Measurements from ENCODE around the gene PODNL1.
"Not testable (repeated sequence)": the region's sequence is repeated elsewhere in the genome, so short reads cannot be mapped to it uniquely, and the experiment has no call there.

PODNL1 gene

GRCh38 chr19:13968383-13968935 lies 30.2 kb upstream of the PODNL1 start:
- no peak overlapping the region for H2AFZ ChIP-seq (ENCODE audit: insufficient read depth, low read length, poor library complexity)
- no peak overlapping the region for H4K12ac ChIP-seq (ENCODE audit: low read depth, low read length)
- H2AK5ac ChIP-seq (ENCODE audit: low read length) = no peak overlapping the region
- no peak overlapping the region for H3K18ac ChIP-seq (ENCODE audit: low read length)
- H3K27me3 ChIP-seq (ENCODE audit: insufficient read depth, low read length) = no peaks in the 10 kb centered on the region
- H3K79me1 ChIP-seq (ENCODE audit: low read length) = no peaks in the 10 kb centered on the region
- H3K23ac ChIP-seq (ENCODE audit: low read length) = no peak overlapping the region
- peaks cover 7% of the 10 kb centered on the region for H3K9me3 ChIP-seq (ENCODE audit: insufficient read depth, low read depth, low read length)
- no peak overlapping the region for H4K8ac ChIP-seq (ENCODE audit: low read depth, low read length)
- no peak overlapping the region for H3K27ac ChIP-seq (ENCODE audit: low read depth, low read length)
- no CpG with 5 or more reads among the region's 22 CpGs for WGBS (ENCODE audit: extremely low coverage, insufficient coverage, insufficient read length)
- H2BK120ac ChIP-seq (ENCODE audit: insufficient read depth, low read length, poor library complexity) = no peak overlapping the region
- H4K91ac ChIP-seq (ENCODE audit: low read depth, low read length) = no peak overlapping the region
- no peak for DNase-seq
- no peak overlapping the region for H2BK12ac ChIP-seq (ENCODE audit: low read length)
- no peak overlapping the region for H3K9ac ChIP-seq (ENCODE audit: low read length)
- H3K4me3 ChIP-seq (ENCODE audit: low read depth, low read length) = no peak overlapping the region
- H3K4me2 ChIP-seq (ENCODE audit: low read length) = no peak overlapping the region
- H2BK5ac ChIP-seq (ENCODE audit: low read depth, low read length, poor library complexity) = no peak overlapping the region
- H3K14ac ChIP-seq (ENCODE audit: low read length) = no peak overlapping the region
- H3K79me2 ChIP-seq (ENCODE audit: control insufficient read depth, insufficient read depth, low read length, poor library complexity) = no peaks in the 10 kb centered on the region
- H3K36me3 ChIP-seq (ENCODE audit: control insufficient read depth in 1 of 2, insufficient read depth in 2 of 2, low read length in 2 of 2) = peaks cover 67 to 69% of the 10 kb centered on the region in 2 experiments
- H3K4ac ChIP-seq (ENCODE audit: low read depth, low read length) = no peak overlapping the region
- no peaks in the 10 kb centered on the region for H3K4me1 ChIP-seq (ENCODE audit: control insufficient read depth in 1 of 2, insufficient read depth in 2 of 2, low read length in 2 of 2)

DNA sequence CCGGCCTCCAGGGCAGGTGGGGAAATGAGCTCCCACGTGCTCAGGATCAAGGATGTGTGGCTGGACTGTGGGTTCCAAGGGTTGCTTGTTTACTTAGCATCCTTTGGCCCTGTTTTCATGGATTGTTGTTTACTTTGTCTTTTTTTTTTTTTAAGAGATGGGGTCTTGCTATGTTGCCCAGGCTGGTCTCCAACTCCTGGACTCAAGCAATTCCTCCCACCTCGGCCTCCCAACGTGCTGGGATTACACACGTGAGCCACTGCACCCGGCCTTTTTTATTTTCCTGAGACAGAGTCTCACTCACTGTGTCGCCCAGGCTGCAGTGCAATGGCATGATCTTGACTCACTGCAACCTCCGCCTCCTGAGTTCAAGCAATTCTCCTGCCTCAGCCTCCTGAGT lies 29.0 kb upstream of the PODNL1 start:
- not testable (repeated sequence) for H3K4me2 ChIP-seq (ENCODE audit: low read length); H3K27ac ChIP-seq (ENCODE audit: low read depth, low read length); H2BK12ac ChIP-seq (ENCODE audit: low read length); H2AK5ac ChIP-seq (ENCODE audit: low read length); DNase-seq; H3K14ac ChIP-seq (ENCODE audit: low read length); H3K9me3 ChIP-seq (ENCODE audit: insufficient read depth, low read depth, low read length); H3K79me1 ChIP-seq (ENCODE audit: low read length); H2BK120ac ChIP-seq (ENCODE audit: insufficient read depth, low read length, poor library complexity); H3K4me3 ChIP-seq (ENCODE audit: low read depth, low read length); H4K12ac ChIP-seq (ENCODE audit: low read depth, low read length); H3K27me3 ChIP-seq (ENCODE audit: insufficient read depth, low read length); H2BK5ac ChIP-seq (ENCODE audit: low read depth, low read length, poor library complexity); H3K4ac ChIP-seq (ENCODE audit: low read depth, low read length); H3K18ac ChIP-seq (ENCODE audit: low read length); H4K91ac ChIP-seq (ENCODE audit: low read depth, low read length); H3K79me2 ChIP-seq (ENCODE audit: control insufficient read depth, insufficient read depth, low read length, poor library complexity); H2AFZ ChIP-seq (ENCODE audit: insufficient read depth, low read length, poor library complexity); H3K4me1 ChIP-seq (ENCODE audit: control insufficient read depth in 1 of 2, insufficient read depth in 2 of 2, low read length in 2 of 2); H3K23ac ChIP-seq (ENCODE audit: low read length); H4K8ac ChIP-seq (ENCODE audit: low read depth, low read length)
- Histone ChIP-seq H3K9ac (ENCODE audit: low read length) (peak overlapping the region; percentile 22), H3K36me3 (ENCODE audit: control insufficient read depth in 1 of 2, insufficient read depth in 2 of 2, low read length in 2 of 2) (peaks cover 64 to 66% of the 10 kb centered on the region in 2 experiments)
- WGBS (ENCODE audit: extremely low coverage, insufficient coverage, insufficient read length) = no CpG with 5 or more reads among the region's 8 CpGs

DNA sequence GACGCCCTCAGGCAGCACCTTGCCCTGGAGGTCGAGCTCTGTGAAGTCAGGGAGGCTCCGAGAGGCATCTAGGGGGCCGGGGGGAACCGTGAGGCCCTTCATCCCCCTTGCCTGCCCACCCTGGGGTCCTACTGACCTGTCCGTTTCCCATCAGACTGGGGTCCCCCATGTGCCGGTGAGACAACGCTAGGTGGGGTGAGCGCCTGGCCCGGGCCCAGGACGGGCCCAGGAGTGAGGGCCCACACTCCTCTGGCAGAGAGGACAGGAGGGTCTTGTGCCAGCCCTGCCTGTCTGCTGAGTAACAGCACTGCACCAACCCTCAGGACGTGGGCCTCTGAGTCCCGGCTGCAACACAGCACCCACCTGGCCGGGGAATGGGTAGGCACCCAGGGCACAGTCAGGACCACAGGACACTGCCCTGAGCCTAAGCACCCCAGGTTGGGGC lies 28.5 kb upstream of the PODNL1 start:
- H3K27ac ChIP-seq (ENCODE audit: low read depth, low read length) = no peak overlapping the region
- H3K23ac ChIP-seq (ENCODE audit: low read length) = no peak overlapping the region
- no peak overlapping the region for H3K18ac ChIP-seq (ENCODE audit: low read length)
- H2BK5ac ChIP-seq (ENCODE audit: low read depth, low read length, poor library complexity) = no peak overlapping the region
- WGBS (ENCODE audit: extremely low coverage, insufficient coverage, insufficient read length) = no CpG with 5 or more reads among the region's 14 CpGs
- H3K14ac ChIP-seq (ENCODE audit: low read length) = no peak overlapping the region
- no peak overlapping the region for H3K4ac ChIP-seq (ENCODE audit: low read depth, low read length)
- no peaks in the 10 kb centered on the region for H3K4me1 ChIP-seq (ENCODE audit: control insufficient read depth in 1 of 2, insufficient read depth in 2 of 2, low read length in 2 of 2)
- H3K36me3 ChIP-seq (ENCODE audit: control insufficient read depth in 1 of 2, insufficient read depth in 2 of 2, low read length in 2 of 2) = peaks cover 68 to 70% of the 10 kb centered on the region in 2 experiments
- H3K4me3 ChIP-seq (ENCODE audit: low read depth, low read length) = no peak overlapping the region
- peaks cover 7% of the 10 kb centered on the region for H3K9me3 ChIP-seq (ENCODE audit: insufficient read depth, low read depth, low read length)
- no peak overlapping the region for H2AFZ ChIP-seq (ENCODE audit: insufficient read depth, low read length, poor library complexity)
- H4K12ac ChIP-seq (ENCODE audit: low read depth, low read length) = no peak overlapping the region
- no peaks in the 10 kb centered on the region for H3K79me2 ChIP-seq (ENCODE audit: control insufficient read depth, insufficient read depth, low read length, poor library complexity)
- no peak overlapping the region for H2BK120ac ChIP-seq (ENCODE audit: insufficient read depth, low read length, poor library complexity)
- no peaks in the 10 kb centered on the region for H3K27me3 ChIP-seq (ENCODE audit: insufficient read depth, low read length)
- H4K91ac ChIP-seq (ENCODE audit: low read depth, low read length) = no peak overlapping the region
- DNase-seq = no peak
- no peaks in the 10 kb centered on the region for H3K79me1 ChIP-seq (ENCODE audit: low read length)
- no peak overlapping the region for H2AK5ac ChIP-seq (ENCODE audit: low read length)
- peak overlapping the region; percentile 22 for H3K9ac ChIP-seq (ENCODE audit: low read length)
- H4K8ac ChIP-seq (ENCODE audit: low read depth, low read length) = no peak overlapping the region
- no peak overlapping the region for H2BK12ac ChIP-seq (ENCODE audit: low read length)
- no peak overlapping the region for H3K4me2 ChIP-seq (ENCODE audit: low read length)

DNA sequence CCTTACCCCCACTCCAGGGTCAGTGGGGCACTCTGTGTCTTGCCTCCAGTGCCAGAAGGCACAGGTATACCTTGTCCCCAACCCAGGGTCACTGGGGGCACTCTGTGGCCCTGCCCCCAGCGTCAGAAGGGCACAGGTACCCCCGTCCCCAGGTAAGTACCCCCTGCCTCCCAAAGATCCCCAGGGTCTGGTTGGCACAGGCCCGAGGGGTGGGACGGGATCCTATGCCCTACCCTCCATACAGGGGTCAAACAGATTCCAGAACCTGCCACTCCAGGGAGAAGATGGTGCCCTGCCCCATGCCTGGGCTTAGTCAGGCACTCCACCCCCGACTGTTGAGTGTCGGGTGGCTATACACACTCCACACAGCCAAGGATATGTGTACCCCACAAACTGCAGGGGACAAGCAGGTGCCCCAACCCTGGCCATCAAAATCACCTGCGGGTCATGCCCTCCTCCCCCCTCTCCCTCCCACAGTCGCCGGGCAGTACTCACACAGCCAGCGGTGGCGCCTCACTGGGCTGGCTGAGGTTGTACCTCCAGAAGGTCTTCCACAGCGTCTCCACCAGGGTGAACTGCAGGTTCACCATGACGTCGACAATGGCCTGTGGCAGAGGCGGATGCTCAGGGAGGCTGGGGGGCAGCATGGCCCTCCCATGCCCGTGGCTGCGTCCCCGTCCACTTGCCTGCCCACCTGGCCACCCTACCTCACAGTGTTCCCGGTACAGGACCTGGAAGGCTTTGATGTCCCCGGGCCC lies 27.9 kb upstream of the PODNL1 start:
- no peaks in the 10 kb centered on the region for H3K27me3 ChIP-seq (ENCODE audit: insufficient read depth, low read length)
- H3K27ac ChIP-seq (ENCODE audit: low read depth, low read length) = no peak overlapping the region
- H2BK5ac ChIP-seq (ENCODE audit: low read depth, low read length, poor library complexity) = no peak overlapping the region
- no peak overlapping the region for H3K14ac ChIP-seq (ENCODE audit: low read length)
- no peak overlapping the region for H2BK12ac ChIP-seq (ENCODE audit: low read length)
- peaks cover 7% of the 10 kb centered on the region for H3K9me3 ChIP-seq (ENCODE audit: insufficient read depth, low read depth, low read length)
- H3K4me3 ChIP-seq (ENCODE audit: low read depth, low read length) = no peak overlapping the region
- H3K9ac ChIP-seq (ENCODE audit: low read length) = no peak overlapping the region
- no peaks in the 10 kb centered on the region for H3K79me2 ChIP-seq (ENCODE audit: control insufficient read depth, insufficient read depth, low read length, poor library complexity)
- H3K79me1 ChIP-seq (ENCODE audit: low read length) = no peaks in the 10 kb centered on the region
- H3K4me1 ChIP-seq (ENCODE audit: control insufficient read depth in 1 of 2, insufficient read depth in 2 of 2, low read length in 2 of 2) = no peaks in the 10 kb centered on the region
- H3K36me3 ChIP-seq (ENCODE audit: control insufficient read depth in 1 of 2, insufficient read depth in 2 of 2, low read length in 2 of 2) = peaks cover 69 to 75% of the 10 kb centered on the region in 2 experiments
- no peak overlapping the region for H2BK120ac ChIP-seq (ENCODE audit: insufficient read depth, low read length, poor library complexity)
- no peak overlapping the region for H2AFZ ChIP-seq (ENCODE audit: insufficient read depth, low read length, poor library complexity)
- H4K12ac ChIP-seq (ENCODE audit: low read depth, low read length) = no peak overlapping the region
- H3K4ac ChIP-seq (ENCODE audit: low read depth, low read length) = no peak overlapping the region
- H3K4me2 ChIP-seq (ENCODE audit: low read length) = no peak overlapping the region
- H2AK5ac ChIP-seq (ENCODE audit: low read length) = no peak overlapping the region
- no peak overlapping the region for H3K18ac ChIP-seq (ENCODE audit: low read length)
- WGBS (ENCODE audit: extremely low coverage, insufficient coverage, insufficient read length) = no CpG with 5 or more reads among the region's 20 CpGs
- no peak overlapping the region for H4K8ac ChIP-seq (ENCODE audit: low read depth, low read length)
- DNase-seq = no peak
- no peak overlapping the region for H3K23ac ChIP-seq (ENCODE audit: low read length)
- no peak overlapping the region for H4K91ac ChIP-seq (ENCODE audit: low read depth, low read length)
